Adrenal gland (tissue), 5 donors: ENCODE measurements around the gene OR52B2.

Experiments used
- POLR2A ChIP-seq, 2 donors: fragments of 450-650 bp; IDR thresholded peaks; one replicate each; pipeline ENCODE4 v1.6.1; 2017; ENCODE audit warnings: antibody characterized with exemption in 2 of 2, mild to moderate bottlenecking in 2 of 2, moderate library complexity in 1 of 2
- TF ChIP-seq, protein P1 (sequence below), 6 experiments: fragments of 450-650 bp in 4 of 6; fragments of 200-600 bp in 2 of 6; sonication (generic) in 1 of 6; IDR thresholded peaks; 1 replicate in 5 of 6; 2 replicates in 1 of 6; pipeline versions ENCODE4 v1.5.1 to v1.8.0; 2016 to 2021; ENCODE audit warnings: antibody characterized with exemption in 6 of 6, mild to moderate bottlenecking in 2 of 6, moderate library complexity in 1 of 6
- donor health status: DM: no; HTN: no; CAD: no.

DNA sequence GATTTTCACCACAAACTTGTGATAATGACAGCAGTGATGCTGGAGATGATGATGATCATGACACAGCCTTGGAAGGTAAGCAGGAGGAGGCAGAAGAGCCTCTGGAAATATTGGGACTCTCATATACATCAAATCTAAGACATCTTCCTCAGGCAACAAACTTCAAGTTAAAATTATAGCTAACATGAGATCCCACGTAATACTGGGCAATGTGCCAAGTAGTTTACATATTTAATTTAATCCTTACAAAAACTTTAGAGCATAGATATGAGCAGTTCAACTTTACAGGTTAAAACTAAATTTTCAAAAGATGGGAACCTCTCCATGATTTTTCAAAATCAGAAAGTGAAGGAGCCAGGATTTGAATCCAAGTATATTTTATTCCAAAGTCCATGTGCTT lies 19.0 kb downstream of the OR52B2 start:
- TF ChIP-seq, protein P1, sequence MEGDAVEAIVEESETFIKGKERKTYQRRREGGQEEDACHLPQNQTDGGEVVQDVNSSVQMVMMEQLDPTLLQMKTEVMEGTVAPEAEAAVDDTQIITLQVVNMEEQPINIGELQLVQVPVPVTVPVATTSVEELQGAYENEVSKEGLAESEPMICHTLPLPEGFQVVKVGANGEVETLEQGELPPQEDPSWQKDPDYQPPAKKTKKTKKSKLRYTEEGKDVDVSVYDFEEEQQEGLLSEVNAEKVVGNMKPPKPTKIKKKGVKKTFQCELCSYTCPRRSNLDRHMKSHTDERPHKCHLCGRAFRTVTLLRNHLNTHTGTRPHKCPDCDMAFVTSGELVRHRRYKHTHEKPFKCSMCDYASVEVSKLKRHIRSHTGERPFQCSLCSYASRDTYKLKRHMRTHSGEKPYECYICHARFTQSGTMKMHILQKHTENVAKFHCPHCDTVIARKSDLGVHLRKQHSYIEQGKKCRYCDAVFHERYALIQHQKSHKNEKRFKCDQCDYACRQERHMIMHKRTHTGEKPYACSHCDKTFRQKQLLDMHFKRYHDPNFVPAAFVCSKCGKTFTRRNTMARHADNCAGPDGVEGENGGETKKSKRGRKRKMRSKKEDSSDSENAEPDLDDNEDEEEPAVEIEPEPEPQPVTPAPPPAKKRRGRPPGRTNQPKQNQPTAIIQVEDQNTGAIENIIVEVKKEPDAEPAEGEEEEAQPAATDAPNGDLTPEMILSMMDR (IDR thresholded peaks at IDR 0.05), result no peak
- TF ChIP-seq POLR2A (IDR thresholded peaks at IDR 0.05), result no peak
